Sigmoid colon (tissue), 4 donors: Measurements from ENCODE around the gene SCN9A.

Experiments
- EP300 ChIP-seq, 4 donors: sonication (generic); formaldehyde crosslinking; IDR thresholded peaks; one replicate each; pipeline ENCODE4 v1.6.1; 2017; ENCODE audit warnings: antibody characterized with exemption in 4 of 4
- POLR2A ChIP-seq, 2 donors: fragments of 450-650 bp; IDR thresholded peaks; one replicate each; pipeline ENCODE4 v1.6.1; 2016; ENCODE audit warnings: antibody characterized with exemption in 2 of 2, mild to moderate bottlenecking in 2 of 2, moderate library complexity in 2 of 2
- POLR2AphosphoS5 ChIP-seq, 4 donors: sonication (generic); formaldehyde crosslinking; IDR thresholded peaks; one replicate each; pipeline ENCODE4 v1.6.1; 2017; ENCODE audit warnings: antibody characterized with exemption in 4 of 4
- TF ChIP-seq, protein P1 (sequence below), 4 experiments: fragments of 450-650 bp in 3 of 4; fragments of 200-600 bp in 1 of 4; IDR thresholded peaks; one replicate each; pipeline ENCODE4 v1.5.1; 2016 to 2019; ENCODE audit warnings: antibody characterized with exemption in 4 of 4, mild to moderate bottlenecking in 3 of 4, moderate library complexity in 2 of 4

DNA sequence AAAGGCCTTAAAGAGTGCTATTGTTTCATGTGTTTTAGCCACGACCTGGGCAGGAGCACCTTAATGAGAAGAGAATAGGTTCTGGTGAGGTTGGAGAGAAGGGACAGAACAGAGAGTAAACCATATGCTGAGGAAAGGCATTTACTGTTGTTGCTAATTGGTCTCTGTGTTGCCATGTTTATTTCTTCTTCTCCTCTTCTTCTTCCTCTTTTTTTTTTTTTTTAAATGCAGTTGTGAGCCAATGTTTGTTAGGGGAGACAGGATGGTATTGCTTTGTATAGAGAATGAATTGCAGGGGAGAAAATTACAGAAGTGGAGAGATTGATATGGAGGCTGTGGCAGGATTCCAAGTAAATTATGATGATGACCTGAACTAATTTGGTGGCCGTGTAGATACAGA is 2.6 kb downstream of the SCN9A start:
- TF ChIP-seq, protein P1, sequence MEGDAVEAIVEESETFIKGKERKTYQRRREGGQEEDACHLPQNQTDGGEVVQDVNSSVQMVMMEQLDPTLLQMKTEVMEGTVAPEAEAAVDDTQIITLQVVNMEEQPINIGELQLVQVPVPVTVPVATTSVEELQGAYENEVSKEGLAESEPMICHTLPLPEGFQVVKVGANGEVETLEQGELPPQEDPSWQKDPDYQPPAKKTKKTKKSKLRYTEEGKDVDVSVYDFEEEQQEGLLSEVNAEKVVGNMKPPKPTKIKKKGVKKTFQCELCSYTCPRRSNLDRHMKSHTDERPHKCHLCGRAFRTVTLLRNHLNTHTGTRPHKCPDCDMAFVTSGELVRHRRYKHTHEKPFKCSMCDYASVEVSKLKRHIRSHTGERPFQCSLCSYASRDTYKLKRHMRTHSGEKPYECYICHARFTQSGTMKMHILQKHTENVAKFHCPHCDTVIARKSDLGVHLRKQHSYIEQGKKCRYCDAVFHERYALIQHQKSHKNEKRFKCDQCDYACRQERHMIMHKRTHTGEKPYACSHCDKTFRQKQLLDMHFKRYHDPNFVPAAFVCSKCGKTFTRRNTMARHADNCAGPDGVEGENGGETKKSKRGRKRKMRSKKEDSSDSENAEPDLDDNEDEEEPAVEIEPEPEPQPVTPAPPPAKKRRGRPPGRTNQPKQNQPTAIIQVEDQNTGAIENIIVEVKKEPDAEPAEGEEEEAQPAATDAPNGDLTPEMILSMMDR (IDR thresholded peaks at IDR 0.05) = no peak
- no peak for TF ChIP-seq EP300 (IDR thresholded peaks at IDR 0.05)
- no peak for TF ChIP-seq POLR2A (IDR thresholded peaks at IDR 0.05)
- no peak for TF ChIP-seq POLR2AphosphoS5 (IDR thresholded peaks at IDR 0.05)
